ENCODE measurements around the gene SLC8A1.

SLC8A1 gene

DNA sequence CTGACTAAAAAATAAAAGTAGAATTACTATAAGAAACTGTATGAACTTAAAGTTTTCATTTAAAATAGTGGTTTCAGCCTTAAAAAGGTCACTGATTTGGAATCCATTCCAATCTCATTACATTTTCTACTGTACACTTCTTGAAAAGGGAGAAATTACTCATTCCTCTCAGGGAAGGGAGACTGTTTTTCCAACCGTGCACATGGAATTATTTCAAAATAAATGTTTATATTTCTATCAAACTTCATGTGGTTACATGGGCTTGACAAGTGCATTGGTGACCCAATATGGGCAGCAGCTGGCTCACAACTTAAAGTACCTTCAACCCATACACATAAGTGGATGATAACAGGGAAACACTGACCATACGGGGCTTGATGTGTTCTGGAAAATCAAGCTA, 348.3 kb downstream of the SLC8A1 start:
- CTCF ChIA-PET, result interaction anchor here (1.2 to 1.3 kb wide), 2 partner anchors 12 to 84 kb away, joined by 3 to 4 read pairs; no protein-coding TSS in a partner anchor
- TF ChIP-seq CTCF (IDR thresholded peaks at IDR 0.05; ENCODE audit: control extremely low read depth, extremely low read depth, low read depth, missing control alignments), result no peak
- no peak for DNase-seq (ENCODE audit: extremely low spot score)
- POLR2A ChIA-PET, result no interaction called here

- no peak for DNase-seq (ENCODE audit: extremely low spot score)
- CTCF ChIA-PET, result interaction anchor here (1.2 to 1.4 kb wide), 3 partner anchors 12 to 83 kb away, joined by 3 to 4 read pairs (median 4); no protein-coding TSS in a partner anchor
- TF ChIP-seq CTCF (IDR thresholded peaks at IDR 0.05; ENCODE audit: control extremely low read depth, extremely low read depth, low read depth, missing control alignments), result no peak
- POLR2A ChIA-PET, result no interaction called here
Measured at GRCh38 chr2:40103163-40103562, 348.7 kb downstream of the SLC8A1 start.

DNA sequence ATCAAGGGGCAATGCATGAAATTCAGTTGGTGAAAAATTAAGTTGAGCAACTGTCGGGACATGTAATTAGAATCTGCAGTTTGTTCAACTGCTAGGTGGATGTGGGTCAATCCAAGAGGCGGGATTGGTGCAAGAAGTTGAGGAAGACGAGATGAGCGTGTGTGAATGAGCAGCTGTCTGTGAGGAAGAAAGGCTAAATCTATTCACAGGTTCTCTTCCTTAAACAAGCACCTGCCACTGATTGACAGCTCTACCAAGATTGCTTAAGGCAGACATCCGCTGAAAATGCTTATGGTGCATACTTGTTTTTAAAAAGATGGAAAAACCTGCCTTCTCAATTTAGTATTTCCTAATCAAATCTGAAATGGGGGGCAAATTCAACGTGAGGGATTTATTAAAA, 349.4 kb downstream of the SLC8A1 start:
- ChIA-PET CTCF (interaction anchor here (1.4 kb wide), 1 partner anchor 19 kb away, joined by 4 read pairs; no protein-coding TSS in a partner anchor), POLR2A (no interaction called here)
- TF ChIP-seq CTCF (IDR thresholded peaks at IDR 0.05; ENCODE audit: control extremely low read depth, extremely low read depth, low read depth, missing control alignments), result no peak
- DNase-seq (ENCODE audit: extremely low spot score), result no peak

DNA sequence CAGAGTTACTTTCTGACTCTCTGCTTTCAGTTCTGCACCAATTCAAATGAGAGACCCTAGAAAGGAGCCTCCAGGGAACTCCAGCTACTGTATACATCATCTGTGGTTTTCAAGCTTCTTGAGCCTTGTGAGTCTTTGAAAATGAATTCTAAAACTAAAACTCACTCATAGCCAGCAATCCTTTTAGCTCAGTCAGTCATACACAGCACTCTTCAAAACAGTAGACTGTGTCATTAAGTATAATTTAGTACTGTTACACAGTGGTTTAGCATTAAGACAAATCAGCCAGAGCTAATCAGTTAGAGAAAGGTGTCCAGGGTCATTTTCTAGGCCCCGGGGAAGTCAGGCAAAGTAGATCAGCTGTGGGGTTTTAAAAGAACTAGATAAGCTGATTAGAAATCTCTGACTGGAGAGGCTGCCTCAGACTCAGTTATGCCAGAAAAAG, 350.7 kb downstream of the SLC8A1 start:
- ChIA-PET CTCF (interaction anchor here (0.9 to 2.2 kb wide), 5 partner anchors 8 to 35 kb away, joined by 3 to 6 read pairs (median 3); no protein-coding TSS in a partner anchor), POLR2A (no interaction called here)
- no peak for TF ChIP-seq CTCF (IDR thresholded peaks at IDR 0.05; ENCODE audit: control extremely low read depth, extremely low read depth, low read depth, missing control alignments)
- no peak for DNase-seq (ENCODE audit: extremely low spot score)

DNA sequence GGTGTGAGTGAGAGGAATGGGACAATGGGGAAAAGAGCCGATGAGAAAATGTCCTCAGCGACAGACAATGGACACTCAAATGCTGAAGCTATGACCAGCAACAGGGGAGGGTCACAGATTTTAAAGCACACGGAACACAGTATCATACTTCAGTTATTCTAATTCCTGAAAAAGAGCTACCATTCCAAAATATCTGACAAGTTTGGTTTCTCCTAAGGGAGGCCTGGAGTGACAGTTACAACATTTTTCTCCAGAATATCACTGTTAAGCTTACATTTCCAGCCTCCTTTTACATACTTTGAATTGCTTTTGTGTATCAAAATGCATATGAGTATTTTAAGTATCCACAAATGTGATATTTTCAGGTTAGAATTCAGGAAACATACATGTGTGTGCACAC, 351.2 kb downstream of the SLC8A1 start:
- no peak for TF ChIP-seq CTCF (IDR thresholded peaks at IDR 0.05; ENCODE audit: control extremely low read depth, extremely low read depth, low read depth, missing control alignments)
- DNase-seq (ENCODE audit: extremely low spot score), result no peak
- POLR2A ChIA-PET, result no interaction called here
- CTCF ChIA-PET, result interaction anchor here (0.8 to 2.2 kb wide), 6 partner anchors 8 to 53 kb away, joined by 3 to 6 read pairs (median 3); no protein-coding TSS in a partner anchor

DNA sequence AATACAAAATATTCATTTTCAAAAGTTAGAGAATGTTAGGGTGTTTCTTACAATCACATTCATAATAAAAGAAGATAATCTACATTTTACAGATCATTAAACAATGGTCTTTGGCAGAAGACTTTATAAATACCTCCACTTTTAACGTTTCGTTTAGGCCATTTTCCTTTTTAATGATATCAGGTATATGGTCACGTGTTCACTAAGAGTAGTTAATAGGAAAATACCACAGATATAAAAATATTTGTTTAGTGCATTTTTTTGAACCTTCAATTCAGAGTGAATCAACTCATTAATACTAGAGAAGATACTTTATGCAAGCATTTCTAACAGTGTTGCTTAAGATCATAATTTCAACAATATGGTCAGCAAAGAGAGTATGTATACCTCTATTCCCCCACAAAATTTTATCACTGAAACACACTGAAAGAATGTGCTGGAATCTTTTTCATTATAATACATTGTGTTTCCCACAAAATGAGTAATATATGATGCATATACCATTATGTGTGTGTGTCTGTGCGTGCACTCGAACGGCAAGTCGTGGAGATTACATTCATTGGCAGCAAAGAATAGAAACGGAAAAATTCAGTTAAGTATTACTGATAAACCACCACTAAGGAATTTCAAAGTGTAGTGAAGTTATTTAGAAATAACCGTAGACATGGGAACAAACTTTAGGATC, 353.0 kb downstream of the SLC8A1 start:
- ChIA-PET CTCF (no interaction called here), POLR2A (no interaction called here)
- TF ChIP-seq CTCF (IDR thresholded peaks at IDR 0.05; ENCODE audit: control extremely low read depth, extremely low read depth, low read depth, missing control alignments), result no peak
- DNase-seq (ENCODE audit: extremely low spot score), result no peak
